ENCODE measurements around the gene FOXI1.
A peak's percentile ranks its signal among the peaks of the same experiment; 100 is the strongest.

Gene FOXI1

GRCh38 chr5:170143091-170143490 lies 37.4 kb downstream of the FOXI1 start:
- TF ChIP-seq CTCF (conservative IDR thresholded peaks at IDR 0.05; ENCODE audit: low read depth, low read length): no peak
- no peak for DNase-seq (ENCODE audit: low read depth)
- H3K4me3 ChIP-seq (ENCODE audit: low read depth, low read length): no peak overlapping the region

GRCh38 chr5:170143710-170144109 lies 38.0 kb downstream of the FOXI1 start:
- no peak overlapping the region for H3K4me3 ChIP-seq (ENCODE audit: low read depth, low read length)
- TF ChIP-seq CTCF (conservative IDR thresholded peaks at IDR 0.05; ENCODE audit: low read depth, low read length): no peak
- no peak for DNase-seq (ENCODE audit: low read depth)

- DNase-seq (ENCODE audit: low read depth): no peak
- TF ChIP-seq CTCF (conservative IDR thresholded peaks at IDR 0.05; ENCODE audit: low read depth, low read length): no peak
- H3K4me3 ChIP-seq (ENCODE audit: low read depth, low read length): no peak overlapping the region
Observed at GRCh38 chr5:170144286-170145023, 38.8 kb downstream of the FOXI1 start.

GRCh38 chr5:170145462-170145861 lies 39.8 kb downstream of the FOXI1 start:
- no peak for TF ChIP-seq CTCF (conservative IDR thresholded peaks at IDR 0.05; ENCODE audit: low read depth, low read length)
- no peak overlapping the region for H3K4me3 ChIP-seq (ENCODE audit: low read depth, low read length)
- peak; percentile 12 for DNase-seq (ENCODE audit: low read depth)

- no peak for DNase-seq (ENCODE audit: low read depth)
- H3K4me3 ChIP-seq (ENCODE audit: low read depth, low read length): no peak overlapping the region
- no peak for TF ChIP-seq CTCF (conservative IDR thresholded peaks at IDR 0.05; ENCODE audit: low read depth, low read length)
Observed at GRCh38 chr5:170147051-170147752, 41.5 kb downstream of the FOXI1 start.

GRCh38 chr5:170147753-170148264 lies 42.1 kb downstream of the FOXI1 start:
- no peak for TF ChIP-seq CTCF (conservative IDR thresholded peaks at IDR 0.05; ENCODE audit: low read depth, low read length)
- DNase-seq (ENCODE audit: low read depth): no peak
- no peak overlapping the region for H3K4me3 ChIP-seq (ENCODE audit: low read depth, low read length)

All from choroid plexus epithelial cell (primary cell).